HG02852 (cell line): ENCODE results near the gene GALP.
A peak's percentile ranks its signal among the peaks of the same experiment; 100 is the strongest.
"Not testable (repeated sequence)": the region's sequence is repeated elsewhere in the genome, so short reads cannot be mapped to it uniquely, and the experiment has no call there.

Experiments used
- ATAC-seq: cut with Tn5 transposase; IDR thresholded peaks from one replicate; pipeline ENCODE4 v1.9.1; 2021; ENCODE audit warnings: mild to moderate bottlenecking, moderate library complexity; ENCODE audit not compliant: unreplicated experiment

Gene GALP

DNA sequence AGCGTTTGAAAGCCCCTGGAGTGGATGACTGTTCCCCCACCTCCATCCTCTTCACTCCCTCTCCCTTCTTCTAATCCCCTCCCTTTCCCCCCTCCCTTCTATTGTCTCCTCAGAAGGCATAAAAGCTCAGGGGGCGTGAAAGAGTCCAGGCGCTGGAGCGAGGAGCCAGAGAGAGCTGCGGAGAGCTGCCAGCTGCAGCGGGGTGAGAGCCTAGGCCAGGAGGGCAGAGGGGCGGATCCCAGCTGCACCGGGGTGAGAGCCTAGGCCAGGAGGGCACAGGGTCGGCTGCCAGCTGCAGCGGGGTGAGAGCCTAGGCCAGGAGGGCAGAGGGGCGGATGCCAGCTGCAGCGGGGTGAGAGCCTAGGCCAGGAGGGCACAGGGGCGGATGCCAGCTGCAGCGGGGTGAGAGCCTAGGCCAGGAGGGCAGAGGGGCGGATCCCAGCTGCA is at the start of gene GALP:
Gene GALP (plus strand): TSS at position 148 of the 447 bp plus-strand sequence. CDS start 1,101 bp downstream, outside the sequence.
- ATAC-seq: not testable (repeated sequence)

DNA sequence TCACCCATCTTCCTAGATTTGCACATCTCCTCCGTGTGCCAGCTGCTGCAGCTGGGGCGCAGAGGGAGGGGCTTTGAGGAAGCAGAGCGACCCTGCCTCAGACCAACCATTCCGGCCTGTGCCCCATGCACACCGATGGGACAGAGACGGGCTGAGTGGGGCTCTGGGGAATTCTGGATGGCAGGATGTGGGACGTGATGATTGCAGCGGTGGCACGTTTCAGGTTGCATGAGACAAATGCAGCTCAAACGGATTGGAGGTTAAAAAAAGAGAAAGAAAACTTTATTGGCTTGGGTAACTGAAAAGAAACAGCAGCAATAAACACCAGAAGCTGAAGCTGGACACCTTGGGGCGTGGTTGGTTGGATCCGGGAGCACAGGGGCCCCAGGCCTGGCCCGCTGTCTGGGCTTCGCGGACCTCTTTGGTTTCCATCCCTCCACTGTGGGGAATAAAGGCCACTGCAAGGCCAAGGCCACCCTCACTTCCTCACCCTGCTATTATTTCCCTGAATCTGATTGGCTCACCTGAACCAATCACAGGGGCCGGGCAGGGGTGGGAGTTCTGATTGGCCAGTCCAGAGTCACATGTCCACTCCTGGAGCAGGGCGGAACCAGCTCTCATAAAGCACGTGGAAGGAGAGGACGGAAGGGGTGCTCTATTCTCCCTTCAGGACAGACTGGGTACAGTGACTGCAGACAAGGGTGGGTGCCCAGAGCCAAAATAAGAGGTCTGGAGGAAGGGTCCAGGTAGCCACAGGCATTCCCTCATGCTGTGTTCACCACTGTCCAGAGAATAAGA is 48.6 kb upstream of the GALP start:
- ATAC-seq: no peak

DNA sequence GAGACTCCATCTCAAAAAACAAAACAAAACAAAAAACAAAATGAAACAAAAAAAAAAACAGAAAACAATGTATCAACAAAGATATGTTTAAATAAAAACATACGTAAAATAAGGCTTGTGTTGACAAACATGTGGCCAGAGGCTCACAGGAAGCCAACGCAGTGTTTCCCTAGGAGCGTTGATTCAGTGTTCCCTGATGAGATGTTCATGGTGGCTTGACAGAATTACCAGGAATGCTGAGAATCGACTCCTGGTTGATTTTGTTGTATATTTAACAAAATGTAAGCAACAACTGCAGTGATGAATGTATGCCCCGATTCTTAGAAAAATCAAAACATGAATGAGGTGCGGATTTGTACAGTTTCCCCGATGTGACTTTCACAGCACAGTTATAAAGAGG is 45.8 kb upstream of the GALP start:
- ATAC-seq: no peak

DNA sequence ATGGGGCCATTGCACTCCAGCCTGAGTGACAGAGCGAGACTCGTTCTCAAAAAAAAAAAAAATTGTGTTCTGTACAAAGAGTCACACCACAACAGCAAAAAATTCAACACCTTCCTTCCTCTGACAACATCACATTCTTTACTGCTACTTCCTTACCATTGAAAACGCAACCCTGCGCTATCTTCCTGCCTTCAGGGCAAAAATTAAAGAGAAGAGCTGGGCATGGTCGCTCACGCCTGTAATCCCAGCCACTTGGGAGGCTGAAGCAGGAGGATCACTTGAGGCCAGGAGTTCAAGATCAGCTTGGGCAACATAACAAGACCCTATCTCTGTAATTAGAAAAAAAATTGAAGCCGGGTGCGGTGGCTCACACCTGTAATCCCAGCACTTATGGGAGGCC is 44.2 kb upstream of the GALP start:
- ATAC-seq: no peak

DNA sequence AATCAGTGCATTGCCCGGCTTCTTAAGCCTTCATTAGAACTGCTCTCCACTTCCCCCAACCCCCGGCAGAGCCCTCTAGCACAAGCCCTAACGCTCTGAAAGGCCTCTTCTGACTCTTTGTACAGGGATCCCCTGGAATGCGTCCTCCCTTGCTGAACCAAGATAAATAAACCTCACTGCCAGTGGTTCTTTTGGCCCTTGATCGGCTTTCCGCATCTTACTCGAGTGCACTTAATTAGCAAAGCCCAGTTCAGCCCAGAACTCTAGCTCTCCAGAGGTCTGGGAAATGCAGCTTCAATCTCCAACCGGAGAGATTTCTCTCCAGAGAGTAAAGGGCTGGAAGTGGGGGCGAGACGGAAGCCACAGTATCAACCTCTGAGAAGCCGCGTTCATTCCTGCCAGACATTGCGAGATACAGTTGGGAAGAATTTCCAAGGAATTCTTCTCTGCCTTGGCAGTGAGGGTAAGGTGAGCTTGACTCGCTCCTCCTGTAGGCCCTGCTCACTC is 43.4 kb upstream of the GALP start:
- no peak for ATAC-seq

DNA sequence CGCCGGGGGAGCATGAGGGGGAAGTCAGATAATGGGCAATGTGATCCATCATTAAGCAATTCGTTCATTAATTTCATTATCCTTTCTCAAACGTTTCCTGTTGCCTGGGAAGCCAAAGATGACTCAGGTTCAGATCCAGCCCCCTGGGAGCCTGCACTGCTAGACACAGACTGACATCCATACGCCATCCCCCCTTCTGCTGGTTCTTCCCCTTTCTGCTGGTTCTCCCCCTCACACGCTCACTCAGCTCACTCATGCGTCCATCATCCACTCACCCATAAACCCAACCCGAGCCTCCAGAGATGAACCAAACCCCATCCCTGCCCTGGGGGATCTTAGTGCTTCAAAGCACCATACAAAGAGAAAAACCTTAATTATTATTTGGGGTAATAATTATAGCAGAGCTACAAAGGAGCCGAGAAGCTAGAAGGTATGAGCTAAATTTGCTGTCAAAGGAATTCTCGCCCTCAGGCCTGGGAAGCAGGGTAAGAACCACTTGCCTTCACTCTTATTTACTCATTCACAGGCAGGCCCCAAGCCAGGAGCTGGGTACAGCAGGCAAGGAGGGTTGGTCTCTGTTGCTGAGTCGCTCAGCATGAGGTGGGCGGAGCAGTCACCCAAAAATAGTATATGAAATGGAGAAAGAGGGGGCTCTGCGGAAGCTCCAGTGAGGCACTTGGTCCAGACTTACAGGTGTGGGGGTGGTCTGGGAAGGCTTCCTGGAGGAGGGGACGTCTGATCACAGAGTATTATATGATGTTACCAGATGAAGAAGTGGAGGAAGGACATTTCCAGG is 41.8 kb upstream of the GALP start:
- ATAC-seq: no peak

DNA sequence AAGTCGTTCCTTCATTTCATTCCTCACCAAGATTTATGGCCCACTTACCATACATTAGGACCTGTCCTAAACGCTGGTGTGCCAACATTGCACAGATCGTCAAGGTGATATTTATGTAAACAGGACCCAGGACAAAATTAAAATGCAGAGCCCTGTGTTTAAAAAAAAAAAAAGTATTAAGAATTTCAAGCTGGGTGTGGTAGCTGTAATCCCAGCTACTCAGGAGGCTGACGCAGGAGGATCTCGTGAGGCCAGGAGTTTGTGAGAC is 41.2 kb upstream of the GALP start:
- ATAC-seq: no peak

DNA sequence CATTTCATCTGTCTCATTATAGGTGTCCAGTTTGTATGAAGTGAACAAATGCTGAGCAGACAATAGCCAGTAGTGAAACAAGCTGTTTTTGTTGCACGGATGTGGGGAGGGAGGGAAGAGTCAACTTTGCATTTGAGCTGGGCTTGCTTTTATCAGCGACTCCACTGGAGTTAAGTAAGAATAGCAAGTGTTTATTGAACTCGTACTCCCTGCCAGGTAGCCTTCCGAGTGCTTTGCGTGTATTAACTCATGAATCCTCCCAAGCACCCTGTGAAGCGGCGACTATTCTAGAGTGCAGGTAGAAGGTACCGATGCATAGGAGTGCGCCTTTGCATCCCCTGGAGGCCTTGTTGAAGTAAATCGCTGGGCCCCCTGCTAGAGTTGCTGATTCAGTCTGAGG is 39.4 kb upstream of the GALP start:
- no peak for ATAC-seq

DNA sequence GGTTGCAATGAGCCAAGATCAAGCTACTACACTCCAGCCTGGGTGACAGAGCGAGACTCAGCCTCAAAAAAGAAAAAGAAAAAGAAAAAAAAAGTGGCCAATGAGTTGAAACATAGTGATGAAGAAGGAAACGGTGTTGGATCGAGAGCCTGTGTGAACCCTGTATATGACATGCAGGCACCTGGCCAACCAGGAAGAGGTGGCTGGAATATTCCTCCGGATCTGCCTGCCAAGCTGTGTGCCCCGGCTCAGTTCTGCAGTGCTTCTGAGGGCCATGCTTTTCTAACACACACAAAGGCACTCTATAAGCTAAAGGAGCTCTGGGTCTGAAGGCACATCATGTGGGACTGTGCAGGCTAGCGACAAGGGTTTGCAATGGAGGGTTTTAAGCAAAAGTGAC is 38.4 kb upstream of the GALP start:
- no peak for ATAC-seq

DNA sequence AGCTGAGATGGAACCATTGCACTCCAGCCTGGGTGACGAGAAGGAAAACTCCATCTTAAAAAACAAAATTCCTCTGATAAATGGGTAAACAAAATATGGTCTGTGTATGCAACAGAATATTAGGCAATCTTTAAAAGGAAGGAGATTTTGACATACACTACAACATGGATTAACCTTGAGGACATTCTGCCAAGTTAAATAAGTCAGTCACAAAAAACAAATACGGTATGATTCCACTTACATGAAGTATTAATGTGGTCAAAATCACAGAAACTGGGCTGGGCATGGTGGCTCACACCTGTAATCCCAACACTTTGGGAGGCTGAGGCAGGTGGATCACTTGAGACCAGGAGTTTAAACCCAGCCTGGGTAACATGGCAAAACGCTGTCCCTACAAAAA is 37.7 kb upstream of the GALP start:
- no peak for ATAC-seq

DNA sequence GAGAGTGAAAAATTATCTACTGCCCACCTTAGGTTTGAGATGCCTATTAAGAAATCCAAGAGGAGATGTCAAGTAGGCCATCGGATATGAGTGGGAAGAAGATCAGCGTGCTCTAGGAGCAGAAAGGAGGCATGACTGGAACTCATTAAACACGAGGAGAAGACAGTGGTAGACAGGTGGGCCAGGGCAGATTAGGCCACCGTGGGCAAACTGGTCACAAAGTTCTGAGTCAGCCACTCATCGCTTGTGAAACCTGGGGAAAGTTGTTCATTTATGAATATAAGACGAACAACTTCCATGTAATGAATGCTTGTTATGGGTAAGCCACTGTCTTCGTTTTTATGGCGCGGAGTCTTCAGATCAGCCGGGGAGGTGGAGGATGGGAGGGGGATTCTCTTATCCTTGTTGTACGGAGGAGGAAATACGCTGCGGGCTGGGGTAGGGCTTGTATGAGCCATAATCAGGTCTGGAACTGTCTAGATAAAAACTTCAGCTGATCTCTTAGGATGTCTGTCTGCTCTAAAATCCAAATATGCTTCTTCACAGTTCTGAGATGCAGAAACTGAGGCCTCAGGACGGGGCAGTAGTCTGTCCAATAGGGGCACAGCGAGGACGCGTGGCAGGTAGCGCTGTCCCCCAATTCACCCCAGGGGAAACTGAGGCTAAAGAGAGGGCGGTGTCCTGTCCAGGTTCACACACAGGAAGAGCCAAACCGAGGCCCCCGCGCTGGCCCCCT is 35.8 kb upstream of the GALP start:
- no peak for ATAC-seq

DNA sequence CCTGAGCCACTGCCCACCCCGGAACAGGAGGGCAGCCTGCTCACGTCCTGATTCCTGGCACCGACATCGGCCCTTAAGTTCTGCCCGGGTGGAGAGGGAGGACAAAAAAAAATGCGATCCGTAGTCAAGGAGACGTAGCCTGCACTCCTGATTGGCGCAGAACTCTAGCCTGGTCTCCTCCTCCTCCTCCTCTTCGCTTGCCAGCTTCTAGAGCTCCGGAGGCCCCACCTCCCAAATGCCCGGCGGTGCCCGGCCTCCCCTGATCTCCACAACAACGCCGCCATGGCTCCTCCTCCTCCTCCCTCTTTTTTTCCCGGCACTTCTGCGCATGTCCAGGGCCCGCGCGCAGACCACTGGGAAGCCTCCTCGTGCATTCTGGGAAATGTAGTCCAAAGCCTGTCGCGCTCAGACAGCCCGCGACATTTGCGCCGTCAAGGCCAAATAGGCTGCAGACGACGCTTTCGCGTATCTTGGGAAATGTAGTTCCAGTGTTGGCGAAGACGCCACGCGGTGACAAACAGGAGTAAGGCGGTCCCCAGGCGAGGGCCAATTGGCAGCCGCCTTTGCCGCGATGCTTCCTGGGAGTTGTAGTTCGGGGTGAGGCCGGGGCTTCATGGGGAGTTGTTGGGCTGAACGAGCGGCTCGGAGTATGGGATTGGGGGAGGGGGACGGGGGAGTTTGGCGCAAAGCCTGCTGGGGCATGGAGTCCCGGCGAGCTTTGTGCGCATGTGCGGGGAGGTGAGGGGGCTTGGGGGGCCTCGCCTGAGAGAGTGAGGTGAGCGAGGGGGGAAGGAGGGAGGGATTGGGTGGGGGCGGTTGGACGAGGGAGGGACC is 35.0 kb upstream of the GALP start, which contains the start of gene ZNF444:
Gene ZNF444 (plus strand): TSS at position 705 of the 834 bp plus-strand sequence. CDS start 5,625 bp downstream, outside the sequence.
- ATAC-seq: peak; percentile 85

DNA sequence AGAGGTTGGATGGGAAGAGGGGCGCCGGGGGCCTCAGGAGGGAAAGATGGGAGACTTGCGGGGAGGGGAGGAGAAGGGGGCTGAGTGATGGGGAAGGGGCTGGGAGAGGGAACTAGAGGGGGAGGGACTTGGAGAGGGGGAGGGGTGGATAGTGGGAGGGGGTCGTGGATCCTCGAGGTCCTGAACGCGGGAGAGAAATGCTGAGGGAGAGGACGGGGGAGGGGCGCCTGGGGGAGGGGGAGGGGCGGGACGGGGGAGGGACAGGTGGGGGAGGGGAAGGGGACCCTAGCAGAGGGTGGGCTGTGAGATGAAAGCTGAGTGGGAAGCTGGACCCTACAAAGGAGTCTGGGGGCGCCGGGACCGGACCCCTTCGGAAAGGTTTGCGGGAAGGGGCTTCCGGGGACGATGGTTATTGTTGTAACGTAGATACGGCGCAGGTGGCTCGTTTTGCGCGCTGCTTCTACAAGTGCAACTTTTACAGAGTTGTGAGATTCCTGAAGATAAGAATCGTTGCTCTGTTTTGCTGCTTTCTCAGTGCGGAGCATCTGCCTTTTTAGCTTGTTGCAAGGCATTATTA is 34.3 kb upstream of the GALP start:
- ATAC-seq: no peak

DNA sequence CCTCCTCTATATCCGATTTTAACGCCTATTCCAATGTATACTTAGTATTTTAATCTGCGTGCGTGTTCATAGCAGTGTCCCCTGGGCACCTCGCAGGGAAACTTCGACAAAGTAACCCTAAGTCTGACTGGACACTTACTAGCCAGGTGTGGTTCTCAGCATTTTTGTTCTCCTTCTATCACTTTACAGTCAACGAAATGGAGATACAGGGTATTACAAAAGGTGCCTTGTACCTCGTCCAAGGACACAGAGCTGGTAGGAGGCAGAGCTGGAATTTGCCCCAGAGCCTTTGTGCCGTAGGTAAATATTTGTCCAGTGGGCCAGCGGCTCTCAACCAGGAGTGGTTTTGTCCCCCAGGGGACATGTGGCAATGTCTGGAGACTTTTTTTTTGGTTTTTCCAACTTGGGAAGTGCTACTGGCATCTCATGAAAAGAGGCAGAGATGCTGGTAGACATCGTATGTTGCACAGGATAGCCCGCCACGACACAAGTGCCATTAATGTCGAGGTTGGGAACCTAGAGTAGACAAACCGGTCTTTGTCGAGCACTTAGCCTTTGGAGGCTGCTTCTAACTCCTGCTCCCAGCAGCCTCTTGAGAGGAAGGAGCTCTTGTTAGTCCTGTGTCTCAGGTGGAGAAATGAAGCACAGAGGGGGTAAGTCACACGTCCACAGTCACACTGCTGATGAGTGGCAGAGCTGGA is 33.6 kb upstream of the GALP start:
- ATAC-seq: no peak

DNA sequence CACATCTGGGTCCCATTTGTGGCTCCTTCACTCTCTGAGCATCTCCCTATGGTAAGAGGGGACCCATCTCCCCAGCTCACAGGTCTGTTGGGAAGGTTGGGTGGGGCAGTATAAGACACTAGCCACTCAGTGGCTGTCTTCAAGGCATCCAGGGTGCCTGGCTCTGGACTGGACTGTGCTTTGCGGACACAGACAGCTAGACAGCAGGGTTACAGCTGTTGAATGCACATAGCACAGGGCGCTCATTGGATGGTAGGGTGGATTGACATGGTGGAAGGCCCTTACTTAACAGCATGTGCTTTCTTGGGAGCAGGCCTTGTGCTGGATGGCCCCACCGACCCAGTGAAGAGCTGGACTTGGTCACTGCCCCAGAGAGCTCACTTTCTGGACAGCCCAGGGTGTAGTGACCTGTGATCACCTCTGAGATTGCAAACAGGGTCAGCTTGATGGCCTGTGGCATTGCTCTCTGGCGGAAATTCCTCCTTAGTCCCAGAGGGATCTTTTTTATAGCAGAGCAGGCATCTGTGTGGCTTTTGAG is 32.8 kb upstream of the GALP start:
- ATAC-seq: no peak

DNA sequence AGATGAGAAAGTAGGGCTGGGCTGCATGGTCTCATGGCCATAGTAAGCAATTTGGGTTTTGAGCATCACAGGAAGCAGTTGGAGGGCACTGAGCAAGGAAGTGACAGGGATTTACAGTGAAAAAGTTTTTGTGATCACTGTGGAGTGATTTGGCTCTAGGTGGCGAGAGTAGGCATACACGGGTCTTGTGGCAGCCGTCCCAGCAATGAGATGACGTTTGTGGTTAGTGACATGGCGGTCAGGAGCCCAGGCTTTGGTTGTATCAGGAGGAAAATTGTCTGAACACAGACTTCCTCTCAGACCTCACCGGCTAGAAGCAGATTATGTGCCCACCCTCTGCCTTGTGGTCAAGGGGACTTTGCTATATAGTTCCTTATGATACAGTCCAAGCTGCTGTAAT is 31.4 kb upstream of the GALP start:
- ATAC-seq: no peak

DNA sequence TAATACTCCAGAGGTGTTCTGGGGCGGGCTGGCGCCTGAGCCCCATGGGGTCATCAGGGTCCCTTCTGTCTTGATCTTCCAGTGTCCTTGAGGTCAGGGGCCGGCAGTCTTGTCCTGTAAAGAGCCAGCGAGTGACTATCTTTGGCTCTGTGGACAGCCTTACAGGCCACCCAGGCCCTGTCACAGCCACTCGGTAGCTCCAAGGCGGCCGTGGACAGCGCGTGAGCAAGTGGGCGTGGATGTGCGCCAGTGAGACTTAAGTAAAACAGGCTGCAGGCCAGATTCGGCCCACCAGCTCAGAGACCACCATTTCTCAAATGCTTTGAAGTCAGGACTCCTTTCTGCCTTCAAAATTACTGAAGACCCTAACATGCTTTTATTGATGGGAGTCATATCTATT is 31.0 kb upstream of the GALP start:
- no peak for ATAC-seq

DNA sequence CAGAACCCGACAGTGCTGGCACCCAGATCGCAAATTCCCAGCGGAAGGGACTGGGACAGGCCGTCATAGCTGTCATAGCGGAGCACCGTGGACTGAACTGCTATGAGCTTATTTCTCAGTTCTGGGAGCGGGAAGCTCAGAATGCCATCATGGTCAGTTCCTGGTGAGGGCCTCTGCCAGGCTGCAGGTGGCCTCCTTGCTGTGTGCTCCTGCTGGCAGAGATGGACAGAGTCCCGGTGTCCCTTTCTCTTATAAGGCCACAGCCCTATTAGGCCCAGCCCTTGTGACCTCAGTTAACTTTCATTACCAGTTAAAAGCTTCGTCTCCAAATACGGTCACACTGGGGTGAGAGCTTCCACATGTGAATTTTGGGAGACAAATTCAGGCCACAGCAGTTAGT is 30.1 kb upstream of the GALP start:
- no peak for ATAC-seq

DNA sequence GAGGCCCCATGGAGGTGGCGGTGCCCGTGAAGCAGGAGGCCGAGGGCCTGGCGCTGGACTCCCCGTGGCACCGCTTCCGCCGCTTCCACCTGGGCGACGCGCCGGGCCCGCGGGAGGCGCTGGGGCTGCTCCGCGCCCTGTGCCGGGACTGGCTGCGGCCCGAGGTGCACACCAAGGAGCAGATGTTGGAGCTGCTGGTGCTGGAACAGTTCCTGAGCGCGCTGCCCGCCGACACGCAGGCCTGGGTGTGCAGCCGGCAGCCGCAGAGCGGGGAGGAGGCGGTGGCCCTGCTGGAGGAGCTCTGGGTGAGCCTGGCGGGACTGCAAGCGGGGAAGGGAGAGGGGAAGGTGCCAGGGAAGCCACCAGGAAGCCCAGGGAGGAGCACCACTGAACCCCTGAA is 28.9 kb upstream of the GALP start:
- no peak for ATAC-seq
